ENCODE results near the gene STK38L. TPM values are rescaled to one million over a fixed set of nuclear protein-coding genes. Genes with fewer than 3 reads are reported as not detected.

The STK38L gene
- polyA plus RNA-seq, 1 of the 3 experiments (the other 2 are of a cell fraction) = 4.7 TPM

GRCh38 chr12:27309293-27309994 lies 65.4 kb downstream of the STK38L start (continued):
- TF ChIP-seq, protein P1, sequence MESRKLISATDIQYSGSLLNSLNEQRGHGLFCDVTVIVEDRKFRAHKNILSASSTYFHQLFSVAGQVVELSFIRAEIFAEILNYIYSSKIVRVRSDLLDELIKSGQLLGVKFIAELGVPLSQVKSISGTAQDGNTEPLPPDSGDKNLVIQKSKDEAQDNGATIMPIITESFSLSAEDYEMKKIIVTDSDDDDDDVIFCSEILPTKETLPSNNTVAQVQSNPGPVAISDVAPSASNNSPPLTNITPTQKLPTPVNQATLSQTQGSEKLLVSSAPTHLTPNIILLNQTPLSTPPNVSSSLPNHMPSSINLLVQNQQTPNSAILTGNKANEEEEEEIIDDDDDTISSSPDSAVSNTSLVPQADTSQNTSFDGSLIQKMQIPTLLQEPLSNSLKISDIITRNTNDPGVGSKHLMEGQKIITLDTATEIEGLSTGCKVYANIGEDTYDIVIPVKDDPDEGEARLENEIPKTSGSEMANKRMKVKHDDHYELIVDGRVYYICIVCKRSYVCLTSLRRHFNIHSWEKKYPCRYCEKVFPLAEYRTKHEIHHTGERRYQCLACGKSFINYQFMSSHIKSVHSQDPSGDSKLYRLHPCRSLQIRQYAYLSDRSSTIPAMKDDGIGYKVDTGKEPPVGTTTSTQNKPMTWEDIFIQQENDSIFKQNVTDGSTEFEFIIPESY (IDR thresholded peaks at IDR 0.05; ENCODE audit: borderline replicate concordance, low read depth) = no peak
- TF ChIP-seq GATA2 (CRISPR knock-in tag; IDR thresholded peaks at IDR 0.05) = no peak
- TF ChIP-seq RXRA (IDR thresholded peaks at IDR 0.05; ENCODE audit: borderline replicate concordance, low read depth) = no peak
- TF ChIP-seq MEF2A (IDR thresholded peaks at IDR 0.05; ENCODE audit: borderline replicate concordance, low read depth) = no peak
- TF ChIP-seq FOXM1 (IDR thresholded peaks at IDR 0.05; ENCODE audit: low read depth) = no peak

- ChIA-PET CTCF (interaction anchor here (0.9 kb wide), 1 partner anchor 19 kb away, joined by 4 read pairs; no protein-coding TSS in a partner anchor), POLR2A (no interaction called here)
- H3K27me3 ChIP-seq (ENCODE audit: insufficient read depth) = no peaks in the 10 kb centered on the region
- H3K4me2 ChIP-seq = no peak overlapping the region
- H3K27ac ChIP-seq (ENCODE audit: low read depth in 2 of 2, low read length in 1 of 2) = no peak overlapping the region
- H3K4me3 ChIP-seq (ENCODE audit: low read depth in 2 of 2, low read length in 1 of 2) = no peak overlapping the region
- peaks cover 5% of the 10 kb centered on the region for H3F3A ChIP-seq (replicated peaks; ENCODE audit: insufficient read depth)
- no peaks in the 10 kb centered on the region for H3K9me2 ChIP-seq
- no peaks in the 10 kb centered on the region for H3K9me3 ChIP-seq
- no peak for TF ChIP-seq MXI1 (IDR thresholded peaks at IDR 0.05; ENCODE audit: low read depth, low read length)
- no peak for TF ChIP-seq FOXJ3 (CRISPR knock-in tag; IDR thresholded peaks at IDR 0.05)
- no peak for TF ChIP-seq MEF2A (IDR thresholded peaks at IDR 0.05; ENCODE audit: borderline replicate concordance, low read depth)
- no peak for TF ChIP-seq CHD2 (IDR thresholded peaks at IDR 0.05; ENCODE audit: low read length, partially characterized antibody)
- TF ChIP-seq, protein P1 (IDR thresholded peaks at IDR 0.05; ENCODE audit: borderline replicate concordance, low read depth) = no peak
- no peak for TF ChIP-seq FOXM1 (IDR thresholded peaks at IDR 0.05; ENCODE audit: low read depth)
- H2AFZ ChIP-seq (ENCODE audit: low read depth) = no peak overlapping the region
- 85% methylated on average over 1 of the region's 1 CpG for whole genome bisulfite sequencing (ENCODE audit: low lambda C conversion rate)
- H3K4me1 ChIP-seq (ENCODE audit: control insufficient read depth in 1 of 2, insufficient read depth in 2 of 2, low read depth in 1 of 2, low read length in 1 of 2) = peaks cover 0 to under 1% of the 10 kb centered on the region in 2 experiments; a peak in 2 of 4 replicates
- H3K9ac ChIP-seq = no peak overlapping the region
- H4K20me1 ChIP-seq (ENCODE audit: insufficient read depth) = no peaks in the 10 kb centered on the region
- no peak for DNase-seq
- no peaks in the 10 kb centered on the region; the same call in 1 of the 2 replicates for H3K79me2 ChIP-seq (ENCODE audit: insufficient read depth)
- H3K36me3 ChIP-seq (replicated peaks in 1 of 2; ENCODE audit: control insufficient read depth in 1 of 2, insufficient read depth in 2 of 2, low read length in 1 of 2) = peaks cover 31 to 56% of the 10 kb centered on the region in 2 experiments
These were observed 65.9 kb downstream of the STK38L start for GRCh38 chr12:27309995-27310315.

DNA sequence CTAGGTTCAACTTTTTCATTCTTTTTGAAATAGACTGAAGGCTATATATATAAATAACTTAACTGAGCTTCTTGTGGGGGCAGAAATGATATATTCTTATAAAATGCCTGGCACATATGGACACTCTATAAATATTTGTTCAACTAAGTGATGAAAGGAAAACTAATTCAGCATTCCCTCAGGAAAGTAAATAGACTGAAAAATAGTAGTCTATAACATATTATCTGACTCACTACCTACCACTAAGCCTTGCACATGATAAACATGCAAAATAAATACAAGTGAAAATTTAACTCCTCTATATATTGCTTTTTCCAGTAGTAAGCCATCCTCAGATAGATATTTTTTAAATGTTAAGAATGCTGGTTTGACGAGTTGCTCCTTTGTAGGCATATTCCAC lies 72.9 kb downstream of the STK38L start:
- CTCF ChIA-PET = interaction anchor here (1.1 to 3.8 kb wide), 2 partner anchors 11 to 335 kb away, joined by 3 to 24 read pairs; no protein-coding TSS in a partner anchor
- H4K20me1 ChIP-seq (ENCODE audit: insufficient read depth) = no peaks in the 10 kb centered on the region
- TF ChIP-seq RFX5 (IDR thresholded peaks at IDR 0.05; ENCODE audit: low read length) = no peak
- no peak for TF ChIP-seq RAD21 (IDR thresholded peaks at IDR 0.05; ENCODE audit: low read length)
- TF ChIP-seq, protein P1 (IDR thresholded peaks at IDR 0.05; ENCODE audit: borderline replicate concordance, low read depth) = no peak
- no peak for TF ChIP-seq EP300 (IDR thresholded peaks at IDR 0.05; ENCODE audit: borderline replicate concordance in 1 of 2, low read depth in 1 of 2, low read length in 1 of 2)
- TF ChIP-seq GABPA (IDR thresholded peaks at IDR 0.05; ENCODE audit: low read depth) = no peak
- TF ChIP-seq USF1 (IDR thresholded peaks at IDR 0.05; ENCODE audit: borderline replicate concordance, low read depth) = no peak
- TF ChIP-seq NRF1 (IDR thresholded peaks at IDR 0.05; ENCODE audit: low read depth, low read length) = no peak
- no peak for TF ChIP-seq CHD2 (IDR thresholded peaks at IDR 0.05; ENCODE audit: low read length, partially characterized antibody)
- TF ChIP-seq EZH2phosphoT487 (IDR thresholded peaks at IDR 0.05; ENCODE audit: borderline replicate concordance, low read depth) = no peak
- TF ChIP-seq YY1 (IDR thresholded peaks at IDR 0.05; ENCODE audit: low read depth) = no peak
- TF ChIP-seq SMC3 (IDR thresholded peaks at IDR 0.05; ENCODE audit: low read depth, low read length) = no peak

More for the DNA sequence above, 72.9 kb downstream of the STK38L start:
- Histone ChIP-seq H3K4me2 (no peak overlapping the region), H3K79me2 (ENCODE audit: insufficient read depth) (no peaks in the 10 kb centered on the region; the same call in 1 of the 2 replicates), H3F3A (replicated peaks; ENCODE audit: insufficient read depth) (peaks cover 12% of the 10 kb centered on the region), H3K4me1 (ENCODE audit: control insufficient read depth in 1 of 2, insufficient read depth in 2 of 2, low read depth in 1 of 2, low read length in 1 of 2) (no peaks in the 10 kb centered on the region; a peak in 2 of 4 replicates), H3K9me3 (no peaks in the 10 kb centered on the region), H3K9ac (no peak overlapping the region), H3K27ac (ENCODE audit: low read depth in 2 of 2, low read length in 1 of 2) (no peak overlapping the region), H3K9me2 (no peaks in the 10 kb centered on the region), H3K27me3 (ENCODE audit: insufficient read depth) (no peaks in the 10 kb centered on the region), H3K4me3 (ENCODE audit: low read depth in 2 of 2, low read length in 1 of 2) (no peak overlapping the region), H2AFZ (ENCODE audit: low read depth) (no peak overlapping the region), H3K36me3 (replicated peaks in 1 of 2; ENCODE audit: control insufficient read depth in 1 of 2, insufficient read depth in 2 of 2, low read length in 1 of 2) (peaks cover 55 to 72% of the 10 kb centered on the region in 2 experiments)
- DNase-seq = no peak
- POLR2A ChIA-PET = no interaction called here
- WGBS (ENCODE audit: low lambda C conversion rate) = 88% methylated on average over 1 of the region's 1 CpG
